ENCODE data around the gene VPS51. TPM values are rescaled to one million over a fixed set of nuclear protein-coding genes. Genes with fewer than 3 reads are reported as not detected.

VPS51 gene
- total RNA-seq, 6 experiments from 2014 or later = 41.5 to 170 (median 50.2) TPM

DNA sequence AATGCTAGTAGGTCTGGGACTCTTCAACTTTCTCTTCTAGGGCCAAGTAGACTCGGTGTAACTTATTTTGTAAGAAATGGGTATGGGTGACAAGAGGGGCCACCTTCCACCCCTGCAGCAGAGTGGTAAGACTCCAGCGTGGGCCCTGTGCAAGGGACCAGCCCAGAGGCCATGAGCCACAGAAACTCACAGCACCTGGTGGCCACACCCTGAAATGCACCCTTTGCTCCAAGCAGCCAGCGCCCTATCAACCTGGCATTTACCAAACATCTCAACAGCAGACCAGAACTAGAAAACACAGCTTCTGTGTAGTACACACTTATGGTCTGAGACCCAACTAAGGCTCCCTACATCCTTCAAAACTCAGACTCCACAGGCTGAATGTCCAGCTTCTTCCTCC, 17.9 kb upstream of the VPS51 start:
- Histone ChIP-seq H3K27ac (no peak overlapping the region), H3K36me3 (no peaks in the 10 kb centered on the region), H3K4me3 (no peak overlapping the region), H3K27me3 (no peaks in the 10 kb centered on the region), H3K9me3 (no peaks in the 10 kb centered on the region), H3K4me1 (no peaks in the 10 kb centered on the region)
- DNase-seq (peak in 2 of 3 donors; percentile 58 to 70), ATAC-seq (peak; percentile 86 to 95 (median 92))
- WGBS (ENCODE audit: insufficient coverage, low coverage, low lambda C conversion rate, missing lambda C conversion rate) = no CpG with 5 or more reads among the region's 3 CpGs
- intact Hi-C loops (cut with DNase I) = no loop called here
- no peak for TF ChIP-seq POLR2A (IDR thresholded peaks at IDR 0.05)
- TF ChIP-seq, protein P1, sequence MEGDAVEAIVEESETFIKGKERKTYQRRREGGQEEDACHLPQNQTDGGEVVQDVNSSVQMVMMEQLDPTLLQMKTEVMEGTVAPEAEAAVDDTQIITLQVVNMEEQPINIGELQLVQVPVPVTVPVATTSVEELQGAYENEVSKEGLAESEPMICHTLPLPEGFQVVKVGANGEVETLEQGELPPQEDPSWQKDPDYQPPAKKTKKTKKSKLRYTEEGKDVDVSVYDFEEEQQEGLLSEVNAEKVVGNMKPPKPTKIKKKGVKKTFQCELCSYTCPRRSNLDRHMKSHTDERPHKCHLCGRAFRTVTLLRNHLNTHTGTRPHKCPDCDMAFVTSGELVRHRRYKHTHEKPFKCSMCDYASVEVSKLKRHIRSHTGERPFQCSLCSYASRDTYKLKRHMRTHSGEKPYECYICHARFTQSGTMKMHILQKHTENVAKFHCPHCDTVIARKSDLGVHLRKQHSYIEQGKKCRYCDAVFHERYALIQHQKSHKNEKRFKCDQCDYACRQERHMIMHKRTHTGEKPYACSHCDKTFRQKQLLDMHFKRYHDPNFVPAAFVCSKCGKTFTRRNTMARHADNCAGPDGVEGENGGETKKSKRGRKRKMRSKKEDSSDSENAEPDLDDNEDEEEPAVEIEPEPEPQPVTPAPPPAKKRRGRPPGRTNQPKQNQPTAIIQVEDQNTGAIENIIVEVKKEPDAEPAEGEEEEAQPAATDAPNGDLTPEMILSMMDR (IDR thresholded peaks at IDR 0.05) = peak; percentile 62 to 69 (median 66)

DNA sequence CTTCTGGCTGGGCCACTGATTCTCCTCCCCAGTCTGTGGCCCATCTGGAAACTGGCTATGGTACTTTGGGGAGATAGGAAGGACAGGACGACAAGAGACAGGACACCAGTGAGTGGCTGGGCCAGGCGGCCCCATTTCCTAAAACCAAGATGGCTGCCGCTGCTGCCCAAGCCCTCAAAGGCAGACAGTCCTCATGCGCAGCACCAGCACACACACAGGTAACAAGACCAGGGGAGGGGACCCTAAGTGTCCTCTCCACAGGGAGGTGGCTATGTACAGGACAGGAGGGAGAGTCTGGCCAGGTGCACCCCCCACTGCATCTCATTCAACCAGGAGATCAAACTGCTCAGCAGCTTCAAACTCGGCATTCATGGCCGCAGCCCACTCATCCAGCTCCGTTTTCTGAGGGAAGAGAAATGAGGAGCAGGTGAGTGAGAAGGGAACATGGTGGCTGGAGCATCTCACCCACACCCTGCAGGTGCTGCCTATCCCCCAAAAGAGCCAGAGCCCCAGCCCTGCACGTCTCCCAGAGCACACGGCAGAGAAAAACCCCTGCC, 17.1 kb upstream of the VPS51 start:
- TF ChIP-seq, protein P1 (IDR thresholded peaks at IDR 0.05) = no peak
- no peak for TF ChIP-seq POLR2A (IDR thresholded peaks at IDR 0.05)
- WGBS (ENCODE audit: insufficient coverage, low coverage, low lambda C conversion rate, missing lambda C conversion rate) = 100% methylated on average over 2 of the region's 9 CpGs
- no peaks in the 10 kb centered on the region for H3K27me3 ChIP-seq
- H3K4me3 ChIP-seq = no peak overlapping the region
- H3K27ac ChIP-seq = no peak overlapping the region
- ATAC-seq (no peak), DNase-seq (no peak)
- intact Hi-C loops (cut with DNase I) = no loop called here
- H3K4me1 ChIP-seq = peaks cover 0 to 6% (median 0%) of the 10 kb centered on the region in 4 donors
- no peaks in the 10 kb centered on the region for H3K36me3 ChIP-seq
- no peaks in the 10 kb centered on the region for H3K9me3 ChIP-seq

DNA sequence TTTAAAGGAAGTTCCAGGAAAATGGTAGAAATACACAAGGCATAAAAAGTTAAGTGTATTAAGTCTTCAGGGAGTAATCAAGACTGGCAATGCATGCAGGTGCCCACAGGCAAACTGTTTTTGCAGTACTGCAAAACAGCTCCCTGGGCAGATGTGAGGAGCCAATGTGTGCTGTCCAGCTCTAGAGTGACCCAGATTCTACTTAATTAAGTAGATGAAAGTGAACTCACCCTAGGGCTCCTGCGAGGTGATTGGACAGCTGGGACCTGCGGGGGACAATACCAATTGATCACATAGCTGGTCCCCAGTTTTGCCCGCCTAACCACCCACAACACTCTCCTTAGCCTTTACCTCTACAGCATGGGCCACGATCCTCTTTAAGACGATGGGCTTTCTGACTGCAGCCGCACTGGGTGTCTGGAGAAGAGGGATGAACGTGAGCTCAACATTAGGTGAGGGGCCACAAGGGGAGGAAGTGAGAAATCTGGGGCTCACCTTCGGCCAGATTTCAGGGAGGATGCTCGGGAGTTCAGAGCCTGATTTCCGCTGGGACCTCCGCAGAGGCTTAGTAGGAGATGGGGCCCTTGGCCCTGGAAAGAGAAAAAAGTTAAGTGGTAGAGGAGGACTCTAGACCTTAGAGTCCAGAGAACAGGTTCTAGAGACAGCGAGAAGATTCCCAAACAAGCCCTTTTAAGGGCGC, 12.7 kb upstream of the VPS51 start:
- Histone ChIP-seq H3K27me3 (no peaks in the 10 kb centered on the region), H3K27ac (no peak overlapping the region), H3K4me3 (peak overlapping the region; percentile 69 to 80 (median 73)), H3K4me1 (peaks cover 0 to 16% (median 4%) of the 10 kb centered on the region in 4 donors), H3K9me3 (no peaks in the 10 kb centered on the region), H3K36me3 (peaks cover 0 to 23% (median 7%) of the 10 kb centered on the region in 4 donors)
- no peak for DNase-seq
- TF ChIP-seq, protein P1 (IDR thresholded peaks at IDR 0.05) = no peak
- no peak for TF ChIP-seq POLR2A (IDR thresholded peaks at IDR 0.05)
- intact Hi-C loops (cut with DNase I) = no loop called here
- ATAC-seq = no peak
- 9% methylated on average over 7 of the region's 13 CpGs for WGBS (ENCODE audit: insufficient coverage, low coverage, low lambda C conversion rate, missing lambda C conversion rate)

DNA sequence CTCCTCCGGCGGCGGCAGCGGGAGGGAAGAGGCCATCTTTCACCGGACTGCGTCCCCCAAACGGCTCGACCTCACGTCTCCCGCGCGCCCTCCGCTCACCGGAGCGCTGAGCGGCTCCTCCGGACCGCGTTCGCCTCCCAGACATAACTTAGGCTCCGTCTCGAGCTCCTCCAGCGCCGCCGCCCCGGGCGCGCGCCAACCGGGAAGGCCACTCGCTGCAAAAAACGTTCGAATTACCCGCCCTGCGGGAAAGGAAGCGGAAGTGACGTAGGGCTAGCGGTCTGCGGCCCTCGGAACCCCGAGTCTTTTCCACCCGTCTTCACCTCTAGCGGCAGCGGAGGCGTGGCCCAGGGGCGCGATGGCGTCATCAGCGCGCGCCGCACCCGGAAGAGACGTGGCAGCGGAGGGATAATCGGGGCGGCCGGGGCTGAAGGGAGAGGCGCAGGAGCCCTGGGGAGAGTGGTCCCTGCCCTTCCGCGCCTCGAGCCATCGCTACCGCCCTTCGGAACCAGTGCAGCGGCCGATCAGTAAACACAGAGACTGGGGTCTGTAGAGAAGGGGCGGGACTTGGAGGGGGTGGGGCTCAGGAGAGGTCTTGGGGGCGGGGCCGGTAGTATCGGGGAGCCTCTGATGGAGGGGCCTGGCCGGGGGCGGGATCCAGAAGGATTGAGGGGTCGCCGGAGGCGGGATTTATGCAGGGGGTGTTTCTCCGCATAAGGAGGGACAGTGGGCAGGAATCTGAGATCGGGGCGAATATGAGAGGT, 12.0 kb upstream of the VPS51 start, which contains the start of the genes CDCA5 and ZFPL1:
CDCA5 (minus strand) TSS at position 207 of the 764 bp plus-strand sequence; CDS start at position 145, 62 bp downstream.
ZFPL1 (plus strand) TSS at position 389 of the 764 bp plus-strand sequence. CDS start 477 bp downstream, outside the sequence.
- TF ChIP-seq, protein P1 (IDR thresholded peaks at IDR 0.05) = no peak
- TF ChIP-seq POLR2A (IDR thresholded peaks at IDR 0.05) = no peak
- ATAC-seq (peak; percentile 89 to 97 (median 96)), DNase-seq (peak; percentile 92 to 96 (median 96))
- Histone ChIP-seq H3K9me3 (no peaks in the 10 kb centered on the region), H3K4me1 (peaks cover 0 to 16% (median 4%) of the 10 kb centered on the region in 4 donors), H3K36me3 (peaks cover 0 to 23% (median 7%) of the 10 kb centered on the region in 4 donors), H3K27ac (peak within 1 kb of the TSS; percentile 59 to 91 (median 83)), H3K27me3 (no peaks in the 10 kb centered on the region), H3K4me3 (peak within 1 kb of the TSS; percentile 69 to 80 (median 73))
- intact Hi-C loops (cut with DNase I) = no loop called here
- 2% methylated on average over 27 of the region's 79 CpGs for WGBS (ENCODE audit: insufficient coverage, low coverage, low lambda C conversion rate, missing lambda C conversion rate)
